ENCODE measurements around the gene DST.
A peak's percentile ranks its signal among the peaks of the same experiment; 100 is the strongest.
"Not testable (repeated sequence)": the region's sequence is repeated elsewhere in the genome, so short reads cannot be mapped to it uniquely, and the experiment has no call there.

DST gene

GRCh38 chr6:56562730-56563129 is 80.0 kb downstream of the DST start:
- DNase-seq: not testable (repeated sequence)

DNA sequence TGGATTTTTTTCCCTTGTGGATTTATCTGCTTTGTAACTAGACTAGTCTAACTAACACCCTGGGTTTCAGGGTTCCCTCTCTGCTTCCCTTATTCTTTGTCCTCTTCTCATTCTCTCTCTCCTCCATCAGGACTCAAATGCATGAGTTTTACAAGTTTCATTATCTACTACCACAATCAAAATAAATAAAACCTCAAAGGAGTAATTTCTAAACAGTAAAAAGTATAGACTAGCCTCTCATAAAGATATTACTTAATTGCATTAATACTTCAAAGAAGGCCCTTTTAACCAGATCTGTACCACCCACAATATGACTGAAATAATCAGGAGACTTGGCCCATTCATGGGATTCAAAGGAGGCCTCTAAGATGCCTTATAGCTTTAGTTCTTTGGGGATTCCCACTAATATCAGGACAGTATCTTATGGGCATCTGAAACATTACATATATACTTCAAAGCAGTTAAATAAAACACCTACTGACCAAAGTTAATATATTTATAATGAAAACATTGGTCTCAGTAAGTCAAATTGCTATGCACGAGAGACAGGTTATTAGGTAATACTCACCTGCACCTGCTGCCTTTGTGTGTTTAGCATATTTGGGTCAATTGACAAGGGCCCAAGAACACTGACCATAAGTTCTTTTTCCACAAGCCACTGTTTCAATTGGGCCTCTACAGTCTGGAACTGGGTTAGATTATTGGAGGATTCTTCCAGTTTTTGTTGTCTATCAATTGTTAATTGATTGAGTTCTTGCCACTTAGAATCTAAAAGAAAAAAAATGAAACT is 85.7 kb downstream of the DST start:
- DNase-seq: no peak

- no peak for DNase-seq
These were observed 87.2 kb downstream of the DST start for GRCh38 chr6:56555438-56555872.

GRCh38 chr6:56552187-56553130 is 90.2 kb downstream of the DST start:
- DNase-seq: no peak

DNA sequence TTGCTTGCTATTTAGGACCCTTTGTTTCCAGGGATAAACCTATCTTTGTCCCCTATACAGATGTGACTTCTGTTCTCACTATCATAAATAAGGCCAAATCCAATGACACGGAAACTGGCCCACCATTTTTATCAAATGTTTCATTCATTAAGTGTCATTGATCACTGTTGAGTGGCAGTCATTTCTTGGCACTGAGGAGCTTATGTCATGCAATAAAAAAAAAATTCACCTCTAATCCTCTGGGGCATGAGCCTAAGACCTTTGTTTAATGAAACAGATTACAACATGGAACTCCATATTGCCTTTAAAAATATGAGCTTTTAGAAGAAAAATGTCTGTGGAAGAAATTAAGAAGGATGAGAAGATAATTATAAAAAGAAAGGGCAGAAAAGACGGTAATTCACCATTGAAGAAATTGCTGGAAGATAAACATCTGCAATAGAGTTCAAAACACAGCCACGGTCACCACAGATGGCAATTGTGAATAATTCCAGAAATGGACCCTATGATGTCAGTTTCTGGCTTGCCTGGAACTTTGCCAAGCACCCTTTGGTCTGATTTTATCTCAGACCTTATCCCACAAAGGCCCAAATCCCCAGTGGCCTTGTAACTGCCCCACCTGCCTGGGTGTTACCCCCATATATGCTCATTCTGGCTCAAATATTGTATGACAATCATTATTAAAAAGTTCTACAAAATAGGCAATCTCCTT is 91.1 kb downstream of the DST start:
- DNase-seq: no peak

GRCh38 chr6:56550301-56550700 is 92.4 kb downstream of the DST start:
- no peak for DNase-seq

DNA sequence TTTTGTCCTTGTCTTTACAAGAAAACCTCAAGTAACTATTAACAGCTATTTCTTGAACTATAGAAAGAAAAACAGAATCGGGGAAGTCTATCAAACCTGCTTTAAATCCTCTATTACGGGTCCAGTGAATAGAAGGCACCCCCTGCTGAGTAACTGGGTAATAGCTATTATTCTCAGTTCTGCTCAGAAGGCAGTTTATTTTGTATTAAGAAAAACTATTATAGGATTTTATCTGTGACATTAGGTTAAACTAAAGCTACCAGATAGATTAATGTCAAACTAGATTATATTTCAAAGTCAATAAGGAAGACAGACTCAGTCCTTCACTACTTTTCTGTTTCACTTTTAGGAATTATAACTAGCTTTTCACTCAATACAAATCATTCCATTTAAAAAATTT is 93.7 kb downstream of the DST start:
- no peak for DNase-seq

DNA sequence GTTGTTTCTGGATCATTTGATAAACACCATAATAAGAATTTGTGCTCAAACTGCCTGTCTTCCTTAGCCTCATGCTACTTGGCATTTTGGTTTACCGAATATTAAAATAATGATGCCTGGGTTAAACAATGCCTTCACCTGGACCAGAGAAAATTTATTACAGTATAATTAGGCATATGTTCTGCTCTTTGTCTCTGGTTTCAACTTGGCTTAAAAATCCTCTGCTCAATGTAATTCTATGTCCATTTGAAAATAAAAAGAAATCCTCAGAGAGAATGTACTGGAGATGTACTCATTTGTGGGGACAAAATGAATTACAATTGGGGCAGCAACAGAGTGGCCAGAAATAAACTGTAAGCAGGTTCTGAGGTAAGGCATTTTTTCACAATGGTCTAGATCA is 95.0 kb downstream of the DST start:
- DNase-seq: no peak

DNA sequence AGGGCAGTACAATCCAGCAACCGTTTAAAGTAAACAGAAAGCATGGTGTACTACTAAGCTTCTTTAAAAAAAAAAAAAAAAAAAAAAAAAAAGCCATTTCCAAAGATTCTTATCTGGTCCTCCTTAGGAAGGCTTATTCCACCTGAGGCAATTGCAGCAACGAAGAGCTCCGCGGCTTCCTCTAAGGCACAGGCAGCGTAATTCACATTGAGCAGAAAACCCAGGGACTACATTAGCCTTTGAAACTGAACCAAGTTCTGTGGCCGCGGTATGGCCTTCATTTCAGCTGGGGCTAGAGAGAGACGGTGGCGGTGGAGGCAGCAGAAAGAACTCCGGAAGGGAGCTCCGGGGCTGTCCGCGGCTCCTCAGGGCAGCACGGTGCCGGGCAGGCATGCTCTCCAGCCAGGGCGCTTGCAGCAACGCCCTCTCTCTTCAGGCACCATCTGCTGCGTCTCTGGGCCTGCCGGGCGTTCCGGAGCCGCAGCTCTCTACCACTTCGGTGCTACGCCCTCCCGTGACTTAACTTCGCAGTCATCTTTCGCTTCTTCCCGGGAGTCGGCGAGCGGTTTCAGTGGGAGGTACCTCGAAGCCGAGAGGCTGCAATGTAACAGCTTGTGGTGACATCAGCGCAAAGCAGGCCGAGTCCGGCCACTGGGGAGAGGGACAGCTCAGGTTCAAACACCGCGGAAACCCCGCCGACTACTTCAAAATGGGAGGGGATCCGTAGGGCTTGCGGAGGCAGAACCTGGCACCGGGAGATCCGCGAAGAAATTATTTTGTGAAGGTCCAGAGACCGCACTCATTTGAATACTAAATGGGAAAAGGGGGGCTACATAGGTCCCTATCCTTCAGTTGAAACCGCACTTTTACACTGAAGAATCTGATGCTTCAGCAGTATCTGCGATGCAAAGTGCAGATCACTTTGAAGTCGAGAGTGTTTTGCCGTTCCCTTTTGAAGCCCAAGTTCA is 100.0 kb downstream of the DST start:
- DNase-seq: peak; percentile 46

DNA sequence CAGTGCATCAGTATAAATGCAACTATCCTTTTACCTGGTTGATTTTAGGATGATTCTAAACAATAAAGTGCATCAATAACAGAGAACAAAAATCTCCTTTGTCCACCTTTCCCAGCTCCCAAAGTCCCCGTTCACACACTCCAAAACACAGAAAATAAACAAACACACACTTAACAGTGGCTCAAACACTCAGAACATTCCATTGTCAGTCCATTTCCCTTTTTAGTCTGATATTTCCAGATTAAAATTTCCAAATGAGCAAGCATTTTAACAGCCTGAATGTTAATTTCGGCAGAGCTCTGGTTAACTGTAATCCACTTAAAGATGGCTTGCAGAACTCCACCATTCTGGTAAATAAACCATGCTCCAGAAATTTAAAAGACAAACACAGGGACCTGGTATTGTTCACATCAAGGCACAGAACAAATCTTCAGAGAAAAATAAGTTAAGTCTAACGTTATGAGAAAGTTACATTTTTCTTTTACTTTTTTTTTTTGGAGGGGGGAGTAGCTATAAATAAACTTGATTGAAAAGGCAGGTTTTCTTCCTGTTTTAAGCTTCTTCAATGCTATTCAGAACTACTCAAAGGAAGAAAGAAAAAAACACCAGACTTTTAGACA is 100.8 kb downstream of the DST start:
- DNase-seq: no peak

DNA sequence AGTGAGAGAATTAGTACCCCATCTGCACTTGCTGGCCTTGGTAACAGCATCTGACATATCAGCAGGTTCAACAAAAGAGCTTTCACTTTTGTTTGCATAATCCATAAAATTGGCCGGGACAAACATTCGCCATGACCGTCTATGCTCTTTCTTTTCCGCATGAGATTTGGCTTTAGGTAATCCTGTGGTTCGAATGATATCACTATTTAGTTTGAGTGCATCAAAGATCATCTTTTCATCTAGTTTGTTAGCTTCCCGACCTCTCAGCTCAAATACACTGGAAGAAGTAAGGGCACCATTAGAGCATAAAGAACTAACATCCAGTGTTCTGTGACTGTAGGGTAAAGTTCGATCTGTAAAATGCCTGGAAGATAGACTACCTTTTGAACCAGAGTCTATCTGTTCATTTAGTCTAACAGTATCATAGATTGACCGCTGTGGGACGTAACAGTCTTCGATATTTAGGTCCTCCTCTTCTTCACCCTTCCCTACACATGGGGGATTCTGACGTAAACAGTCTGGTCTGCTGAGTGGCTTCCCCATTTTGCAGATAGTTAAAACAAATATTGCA is 101.6 kb downstream of the DST start:
- DNase-seq: no peak

GRCh38 chr6:56540232-56541029 is 102.3 kb downstream of the DST start:
- DNase-seq: no peak

DNA sequence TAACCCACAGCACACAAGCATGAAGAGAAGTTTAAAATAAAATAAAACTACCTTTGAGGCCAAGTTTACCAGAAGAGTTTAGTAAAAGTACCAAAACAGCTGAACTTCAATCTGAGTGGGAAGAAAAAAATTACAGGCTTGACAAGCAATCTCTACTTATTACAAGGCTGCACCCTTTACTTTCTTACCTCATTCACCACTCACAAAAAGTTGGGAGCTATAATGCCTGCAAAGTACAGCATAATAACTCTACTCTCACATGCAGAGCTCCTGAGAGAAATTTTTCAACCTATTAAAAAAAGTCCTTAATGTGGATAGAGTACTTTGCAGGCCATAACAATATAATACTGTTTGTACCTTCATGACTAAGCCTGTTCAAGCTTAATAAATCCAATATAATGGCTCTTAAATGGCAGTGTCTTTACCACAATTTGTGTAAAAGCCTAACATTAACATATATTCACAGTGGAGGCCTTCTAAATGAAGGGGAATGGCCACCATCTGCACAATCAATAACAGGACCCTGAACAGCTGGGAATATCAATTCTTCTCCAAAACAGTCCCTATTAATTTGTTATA is 103.1 kb downstream of the DST start:
- no peak for DNase-seq

GRCh38 chr6:56538851-56539250 is 103.8 kb downstream of the DST start:
- DNase-seq: no peak

GRCh38 chr6:56537223-56537770 is 105.4 kb downstream of the DST start:
- DNase-seq: no peak

- no peak for DNase-seq
These were observed 106.2 kb downstream of the DST start for GRCh38 chr6:56536536-56536935.

DNA sequence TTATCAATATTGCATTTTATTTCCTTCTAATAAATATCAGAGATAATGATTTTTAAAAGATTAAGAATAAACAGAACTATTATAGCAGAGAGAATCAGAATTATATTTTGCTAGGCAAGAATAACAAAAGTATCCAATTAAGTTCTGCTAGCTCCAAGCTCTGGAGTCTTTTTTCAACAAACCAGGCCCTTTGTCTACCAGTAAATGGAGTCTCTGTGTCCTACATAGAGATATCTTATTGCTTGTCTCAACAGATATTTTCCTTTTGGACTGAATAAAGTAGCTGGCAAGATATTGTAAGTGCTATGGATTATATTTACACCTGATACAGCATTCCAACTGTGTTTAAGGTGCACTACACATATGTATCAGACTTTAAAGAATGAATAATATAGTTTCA is 107.1 kb downstream of the DST start:
- DNase-seq: no peak

- DNase-seq: no peak
These were observed 107.8 kb downstream of the DST start for GRCh38 chr6:56534680-56535419.

Measured in stimulated activated naive CD4-positive, alpha-beta T cell treated with Interleukin-2 at 50 U/mL for 16 hours (primary cell).